Left renal pelvis (tissue), 4 donors: ENCODE measurements around the gene PLD2. TPM values are rescaled to one million over a fixed set of nuclear protein-coding genes. Genes with fewer than 3 reads are reported as not detected.
"Not testable (repeated sequence)": the region's sequence is repeated elsewhere in the genome, so short reads cannot be mapped to it uniquely, and the experiment has no call there.

Experiments
- DNase-seq, 4 donors: peaks; one replicate each; pipeline ENCODE4 v3.0.0-alpha.2; 2013; ENCODE audit warnings: low read depth in 4 of 4, low spot score in 3 of 4
- polyA plus RNA-seq, 4 donors: library from polyadenylated mRNA; unstranded; fragments of 120-200 nt; gene quantifications; one replicate each; pipeline ENCODE4 v1.2.1, GENCODE V29; 2013; ENCODE audit not compliant: insufficient read length in 4 of 4

The PLD2 gene
- polyA plus RNA-seq, 4 donors = 31.9 to 48.7 (median 41.6) TPM

GRCh38 chr17:4827399-4827798 is 20.4 kb downstream of the PLD2 start:
- DNase-seq = no peak

GRCh38 chr17:4832829-4833177 is 25.9 kb downstream of the PLD2 start:
- DNase-seq = not testable (repeated sequence)

- peak; percentile 89 to 93 (median 91) for DNase-seq
Measured at GRCh38 chr17:4833178-4833940, 26.4 kb downstream of the PLD2 start, which contains the start of gene MINK1. TSS of gene MINK1 (plus strand) at chr17:4833340. CDS start at chr17:4833584, 244 bp downstream.

- peak; percentile 44 to 68 (median 46) for DNase-seq
Measured at GRCh38 chr17:4833941-4834680, 27.2 kb downstream of the PLD2 start.

- DNase-seq = no peak
Measured at GRCh38 chr17:4834681-4835020, 27.7 kb downstream of the PLD2 start.

GRCh38 chr17:4836221-4836620 is 29.3 kb downstream of the PLD2 start:
- DNase-seq = no peak

GRCh38 chr17:4837471-4838308 is 30.7 kb downstream of the PLD2 start:
- no peak for DNase-seq

GRCh38 chr17:4838309-4838785 is 31.4 kb downstream of the PLD2 start:
- no peak for DNase-seq

GRCh38 chr17:4839221-4839620 is 32.3 kb downstream of the PLD2 start:
- no peak for DNase-seq

GRCh38 chr17:4839965-4840892 is 33.3 kb downstream of the PLD2 start:
- no peak for DNase-seq

- no peak for DNase-seq
Measured at GRCh38 chr17:4840893-4841242, 33.9 kb downstream of the PLD2 start.

GRCh38 chr17:4842376-4842775 is 35.4 kb downstream of the PLD2 start:
- no peak for DNase-seq

- no peak for DNase-seq
Measured at GRCh38 chr17:4843321-4844000, 36.5 kb downstream of the PLD2 start.

GRCh38 chr17:4845118-4845517 is 38.2 kb downstream of the PLD2 start:
- DNase-seq = no peak

- no peak for DNase-seq
Measured at GRCh38 chr17:4846635-4847390, 39.9 kb downstream of the PLD2 start.

- no peak for DNase-seq
Measured at GRCh38 chr17:4849011-4849536, 42.1 kb downstream of the PLD2 start.

GRCh38 chr17:4850246-4850645 is 43.3 kb downstream of the PLD2 start:
- DNase-seq = no peak

GRCh38 chr17:4851084-4851483 is 44.1 kb downstream of the PLD2 start:
- no peak for DNase-seq
